SU-DHL-6 (cell line): ENCODE data around the gene MEGF6.

ENCODE experiments used
- EZH2phosphoT487 ChIP-seq: fragments of 200-600 bp; sonication (generic), shearing (Covaris generic); conservative IDR thresholded peaks from 2 replicates; pipeline ENCODE4 v1.6.1; 2018; ENCODE audit warnings: mild to moderate bottlenecking, antibody characterized with exemption, low read length, moderate library complexity, mixed read lengths
- TF ChIP-seq, protein P1 (sequence below): fragments of 200-600 bp; sonication (generic); IDR thresholded peaks from one replicate; pipeline ENCODE4 v1.5.1; 2017; ENCODE audit warnings: antibody characterized with exemption, mild to moderate bottlenecking, low read length, moderate library complexity; ENCODE audit not compliant: insufficient read depth, poor library complexity, severe bottlenecking

DNA sequence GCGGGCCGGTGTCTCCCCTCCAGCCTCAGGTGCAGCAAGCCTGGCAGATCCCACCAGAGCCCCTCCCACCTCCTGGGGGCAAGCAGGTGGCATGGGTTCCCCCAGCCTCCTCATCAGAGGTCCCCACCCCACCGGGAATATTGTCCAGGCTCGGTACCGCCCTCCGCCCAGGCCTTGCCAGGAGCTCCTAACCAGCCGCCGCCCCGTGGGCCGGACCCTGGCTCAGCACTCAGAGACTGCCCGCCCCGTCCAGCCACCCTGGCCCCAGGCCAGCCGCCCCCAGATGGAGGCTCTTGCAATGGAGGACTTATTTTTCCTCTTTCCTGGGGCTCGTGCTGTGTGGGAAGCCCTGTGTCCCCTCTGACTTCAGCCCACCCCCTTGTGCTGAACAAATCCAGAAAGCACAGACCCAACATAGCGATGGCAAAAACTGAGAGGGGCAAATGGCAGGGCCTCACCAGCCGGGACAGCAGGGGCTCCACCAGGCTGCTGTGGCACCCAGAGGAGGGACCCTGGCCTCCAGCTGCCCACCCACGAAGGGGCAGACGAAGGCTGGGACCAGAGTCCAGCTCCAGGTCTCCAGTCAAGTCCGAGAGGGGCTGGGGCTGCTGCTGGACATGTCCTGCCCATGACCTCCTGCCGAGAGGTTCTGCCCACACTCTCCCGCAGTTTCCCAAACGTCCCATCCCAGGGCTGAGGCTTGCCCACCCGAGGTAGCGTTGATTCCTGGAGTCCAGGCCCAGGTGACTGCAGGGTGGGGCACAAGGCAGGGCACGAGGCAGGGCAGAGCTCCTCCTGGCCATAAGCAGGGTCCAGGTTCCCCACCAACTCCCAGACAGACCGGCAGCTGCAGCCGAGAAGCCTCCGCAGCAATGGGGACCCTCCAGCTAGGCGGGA is 7.5 kb downstream of the MEGF6 start:
- TF ChIP-seq, protein P1, sequence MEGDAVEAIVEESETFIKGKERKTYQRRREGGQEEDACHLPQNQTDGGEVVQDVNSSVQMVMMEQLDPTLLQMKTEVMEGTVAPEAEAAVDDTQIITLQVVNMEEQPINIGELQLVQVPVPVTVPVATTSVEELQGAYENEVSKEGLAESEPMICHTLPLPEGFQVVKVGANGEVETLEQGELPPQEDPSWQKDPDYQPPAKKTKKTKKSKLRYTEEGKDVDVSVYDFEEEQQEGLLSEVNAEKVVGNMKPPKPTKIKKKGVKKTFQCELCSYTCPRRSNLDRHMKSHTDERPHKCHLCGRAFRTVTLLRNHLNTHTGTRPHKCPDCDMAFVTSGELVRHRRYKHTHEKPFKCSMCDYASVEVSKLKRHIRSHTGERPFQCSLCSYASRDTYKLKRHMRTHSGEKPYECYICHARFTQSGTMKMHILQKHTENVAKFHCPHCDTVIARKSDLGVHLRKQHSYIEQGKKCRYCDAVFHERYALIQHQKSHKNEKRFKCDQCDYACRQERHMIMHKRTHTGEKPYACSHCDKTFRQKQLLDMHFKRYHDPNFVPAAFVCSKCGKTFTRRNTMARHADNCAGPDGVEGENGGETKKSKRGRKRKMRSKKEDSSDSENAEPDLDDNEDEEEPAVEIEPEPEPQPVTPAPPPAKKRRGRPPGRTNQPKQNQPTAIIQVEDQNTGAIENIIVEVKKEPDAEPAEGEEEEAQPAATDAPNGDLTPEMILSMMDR = no peak
- TF ChIP-seq EZH2phosphoT487 = no peak
